Loucy (cell line): Measurements from ENCODE around the gene ANP32E.

ENCODE experiments used
- H2AFZ ChIP-seq: fragments of 200-600 bp; sonication (generic); 2 replicates; pipeline ENCODE4 v1.6.0; 2016; ENCODE audit warnings: antibody characterized with exemption, mild to moderate bottlenecking, low read length, moderate library complexity
- H3F3A ChIP-seq: fragments of 200-600 bp; 2 replicates; pipeline ENCODE4 v1.6.0; 2016; ENCODE audit warnings: antibody characterized with exemption, low read depth, mild to moderate bottlenecking
- H3K27me3 ChIP-seq: fragments of 200-600 bp; sonication (generic); 2 replicates; pipeline ENCODE4 v1.6.1; 2014; ENCODE audit warnings: low read length, mild to moderate bottlenecking; ENCODE audit not compliant: insufficient read depth, poor library complexity, severe bottlenecking
- H3K36me3 ChIP-seq: fragments of 200-600 bp; sonication (generic); 2 replicates; pipeline ENCODE4 v1.6.1; 2016; ENCODE audit warnings: low read length; ENCODE audit not compliant: insufficient read depth
- H3K4me1 ChIP-seq: fragments of 200-600 bp; sonication (generic); 2 replicates; pipeline ENCODE4 v1.5.1; 2014; ENCODE audit warnings: low read length, mild to moderate bottlenecking; ENCODE audit not compliant: insufficient read depth, poor library complexity, severe bottlenecking
- H3K4me2 ChIP-seq: fragments of 200-600 bp; sonication (generic); 2 replicates; pipeline ENCODE4 v1.6.0; 2014; ENCODE audit warnings: antibody characterized with exemption, low read length, low read depth, mild to moderate bottlenecking; ENCODE audit not compliant: poor library complexity, severe bottlenecking
- H3K4me3 ChIP-seq: fragments of 200-600 bp; sonication (generic); 2 replicates; pipeline ENCODE4 v1.5.1; 2014; ENCODE audit warnings: low read length, mild to moderate bottlenecking, mixed read lengths; ENCODE audit not compliant: poor library complexity, severe bottlenecking
- H3K79me2 ChIP-seq: fragments of 200-600 bp; sonication (generic); 2 replicates; pipeline ENCODE4 v1.6.1; 2014; ENCODE audit warnings: low read length; ENCODE audit not compliant: insufficient read depth
- H3K9ac ChIP-seq: fragments of 200-600 bp; sonication (generic); 2 replicates; pipeline ENCODE4 v1.6.0; 2014; ENCODE audit warnings: mild to moderate bottlenecking, low read depth, low read length, moderate library complexity; ENCODE audit not compliant: poor library complexity, severe bottlenecking
- H3K9me2 ChIP-seq: fragments of 200-600 bp; sonication (generic); replicated peaks from 2 replicates; pipeline ENCODE4 v1.6.1; 2016; ENCODE audit warnings: low read depth, low read length, mixed read lengths
- H3K9me3 ChIP-seq: fragments of 200-600 bp; sonication (generic); 2 replicates; pipeline ENCODE4 v1.6.1; 2014; ENCODE audit warnings: mild to moderate bottlenecking, antibody characterized with exemption, low read length, low read depth; ENCODE audit not compliant: insufficient read depth
- H4K20me1 ChIP-seq: fragments of 200-600 bp; sonication (generic); 2 replicates; pipeline ENCODE4 v1.6.0; 2014; ENCODE audit warnings: antibody characterized with exemption, low read length, mild to moderate bottlenecking; ENCODE audit not compliant: insufficient read depth, poor library complexity, severe bottlenecking
- CTCF ChIP-seq: fragments of 200-600 bp; sonication (generic); conservative IDR thresholded peaks from 2 replicates; pipeline ENCODE4 v1.5.1; 2014; ENCODE audit warnings: mild to moderate bottlenecking, antibody characterized with exemption, low read length
- EZH2phosphoT487 ChIP-seq: fragments of 200-600 bp; IDR thresholded peaks from 2 replicates; pipeline ENCODE4 v1.6.1; 2018; ENCODE audit warnings: antibody characterized with exemption, mild to moderate bottlenecking, moderate library complexity, borderline replicate concordance

ANP32E gene

DNA sequence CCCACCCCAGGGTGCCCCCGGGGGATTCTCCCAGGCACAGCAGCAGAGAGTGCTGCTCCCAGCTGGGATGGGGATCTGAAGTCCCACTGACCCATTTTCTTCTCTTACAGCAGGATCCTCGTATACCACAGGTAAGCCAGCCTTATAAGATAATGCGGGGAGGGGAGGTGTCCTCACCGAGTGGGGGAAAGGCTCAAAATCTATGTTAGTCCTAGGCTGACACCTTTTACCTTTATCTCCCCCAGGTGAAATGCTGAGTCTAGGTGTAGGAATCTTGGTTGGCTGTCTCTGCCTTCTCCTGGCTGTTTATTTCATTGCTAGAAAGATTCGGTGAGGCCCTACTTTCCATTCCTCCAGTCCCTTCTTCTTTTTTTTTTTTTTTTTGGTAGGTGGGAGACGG lies 27.6 kb upstream of the ANP32E start:
- peaks cover 29% of the 10 kb centered on the region for H3K79me2 ChIP-seq
- no peaks in the 10 kb centered on the region for H3F3A ChIP-seq
- H3K4me3 ChIP-seq, result no peak overlapping the region
- TF ChIP-seq EZH2phosphoT487 (no peak), CTCF (no peak)
- H3K36me3 ChIP-seq, result peaks cover 5% of the 10 kb centered on the region; the same call in 1 of the 2 replicates
- peaks cover 19% of the 10 kb centered on the region for H3K4me1 ChIP-seq
- peaks cover 11% of the 10 kb centered on the region for H4K20me1 ChIP-seq
- H3K9ac ChIP-seq, result no peak overlapping the region
- no peak overlapping the region for H2AFZ ChIP-seq
- no peaks in the 10 kb centered on the region for H3K9me3 ChIP-seq
- no peaks in the 10 kb centered on the region for H3K9me2 ChIP-seq
- peaks cover 3% of the 10 kb centered on the region for H3K27me3 ChIP-seq
- no peak overlapping the region for H3K4me2 ChIP-seq

DNA sequence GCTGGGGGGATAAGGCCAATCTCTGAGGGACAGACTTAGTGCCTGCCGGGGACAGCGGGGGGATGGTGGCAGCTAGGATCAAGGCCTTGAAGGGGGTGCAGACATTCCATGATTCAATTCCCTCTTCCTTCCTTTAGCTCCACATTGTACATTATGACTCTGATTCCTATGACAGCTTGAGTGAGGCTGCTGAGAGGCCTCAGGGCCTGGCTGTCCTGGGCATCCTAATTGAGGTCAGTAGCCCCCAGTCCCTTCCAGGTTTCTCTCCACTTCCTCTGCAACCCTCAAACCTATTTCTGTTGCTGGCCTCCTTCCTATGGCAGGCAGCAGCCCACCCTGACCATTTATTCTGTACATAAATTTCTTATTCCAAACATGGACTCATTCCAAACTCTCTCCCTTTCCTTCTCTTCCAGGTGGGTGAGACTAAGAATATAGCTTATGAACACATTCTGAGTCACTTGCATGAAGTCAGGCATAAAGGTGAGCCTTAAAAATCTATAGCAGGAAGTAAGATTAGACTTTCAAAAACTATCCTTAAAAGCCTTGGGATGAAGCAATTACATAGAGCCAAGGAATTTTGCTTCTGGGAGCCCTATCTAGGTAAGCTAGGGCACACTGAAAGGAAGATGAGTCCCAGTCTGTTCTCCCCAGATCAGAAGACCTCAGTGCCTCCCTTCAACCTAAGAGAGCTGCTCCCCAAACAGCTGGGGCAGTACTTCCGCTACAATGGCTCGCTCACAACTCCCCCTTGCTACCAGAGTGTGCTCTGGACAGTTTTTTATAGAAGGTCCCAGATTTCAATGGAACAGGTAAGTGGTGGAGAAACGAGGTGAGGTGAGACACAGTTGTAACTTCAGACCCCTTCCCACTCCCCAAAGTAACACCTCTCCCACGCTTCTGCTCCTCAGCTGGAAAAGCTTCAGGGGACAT lies 26.7 kb upstream of the ANP32E start:
- no peak overlapping the region for H3K9ac ChIP-seq
- TF ChIP-seq CTCF (no peak), EZH2phosphoT487 (no peak)
- H3K9me3 ChIP-seq, result no peaks in the 10 kb centered on the region
- H2AFZ ChIP-seq, result no peak overlapping the region
- peaks cover 12% of the 10 kb centered on the region for H3K4me1 ChIP-seq
- H3K4me2 ChIP-seq, result no peak overlapping the region
- H3K4me3 ChIP-seq, result no peak overlapping the region
- no peaks in the 10 kb centered on the region for H3K27me3 ChIP-seq
- H3K9me2 ChIP-seq, result no peaks in the 10 kb centered on the region
- H4K20me1 ChIP-seq, result peaks cover 6% of the 10 kb centered on the region
- no peaks in the 10 kb centered on the region for H3F3A ChIP-seq
- peaks cover 21% of the 10 kb centered on the region for H3K79me2 ChIP-seq
- peaks cover 5% of the 10 kb centered on the region; the same call in 1 of the 2 replicates for H3K36me3 ChIP-seq

GRCh38 chr1:150261367-150261766 lies 25.5 kb upstream of the ANP32E start:
- peaks cover 5% of the 10 kb centered on the region; the same call in 1 of the 2 replicates for H3K36me3 ChIP-seq
- TF ChIP-seq EZH2phosphoT487 (no peak), CTCF (no peak)

More at GRCh38 chr1:150261367-150261766, 25.5 kb upstream of the ANP32E start:
- Histone ChIP-seq H3K9me2 (no peaks in the 10 kb centered on the region), H3K4me3 (no peak overlapping the region), H3K27me3 (no peaks in the 10 kb centered on the region), H3F3A (no peaks in the 10 kb centered on the region), H3K9me3 (no peaks in the 10 kb centered on the region), H2AFZ (no peak overlapping the region), H3K4me1 (no peaks in the 10 kb centered on the region), H4K20me1 (no peaks in the 10 kb centered on the region), H3K9ac (no peak overlapping the region), H3K79me2 (peaks cover 8% of the 10 kb centered on the region; the same call in 1 of the 2 replicates), H3K4me2 (no peak overlapping the region)
